ENCODE results near the gene GRIA4. TPM values are rescaled to one million over a fixed set of nuclear protein-coding genes. Genes with fewer than 3 reads are reported as not detected.

GRIA4 gene
- total and polyA plus RNA-seq, 2 donors (not counting 1 experiment from before 2014, with no cell fraction given), result 0.15 to 0.50 TPM

DNA sequence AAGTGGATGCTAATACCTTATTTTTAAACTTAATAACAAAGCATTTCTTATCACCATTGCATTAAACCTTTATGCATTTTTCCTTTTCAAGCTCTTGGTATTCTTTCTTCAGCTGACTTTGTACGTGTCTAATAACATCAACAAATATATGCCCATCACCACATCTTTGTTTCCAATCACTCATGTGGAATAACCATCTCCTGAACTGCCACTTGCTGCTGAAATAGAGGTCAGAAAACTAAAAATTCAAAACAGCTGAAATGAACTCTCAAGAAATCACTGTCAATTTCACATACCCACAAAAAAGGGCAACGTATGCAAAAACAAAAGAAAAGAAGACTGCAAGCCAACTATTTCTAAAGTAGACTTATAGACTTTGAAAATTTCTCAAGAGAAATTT lies 404.7 kb downstream of the GRIA4 start:
- TF ChIP-seq EZH2 (IDR thresholded peaks at IDR 0.05; ENCODE audit: low read length, missing control alignments), result no peak
- TF ChIP-seq, protein P1, sequence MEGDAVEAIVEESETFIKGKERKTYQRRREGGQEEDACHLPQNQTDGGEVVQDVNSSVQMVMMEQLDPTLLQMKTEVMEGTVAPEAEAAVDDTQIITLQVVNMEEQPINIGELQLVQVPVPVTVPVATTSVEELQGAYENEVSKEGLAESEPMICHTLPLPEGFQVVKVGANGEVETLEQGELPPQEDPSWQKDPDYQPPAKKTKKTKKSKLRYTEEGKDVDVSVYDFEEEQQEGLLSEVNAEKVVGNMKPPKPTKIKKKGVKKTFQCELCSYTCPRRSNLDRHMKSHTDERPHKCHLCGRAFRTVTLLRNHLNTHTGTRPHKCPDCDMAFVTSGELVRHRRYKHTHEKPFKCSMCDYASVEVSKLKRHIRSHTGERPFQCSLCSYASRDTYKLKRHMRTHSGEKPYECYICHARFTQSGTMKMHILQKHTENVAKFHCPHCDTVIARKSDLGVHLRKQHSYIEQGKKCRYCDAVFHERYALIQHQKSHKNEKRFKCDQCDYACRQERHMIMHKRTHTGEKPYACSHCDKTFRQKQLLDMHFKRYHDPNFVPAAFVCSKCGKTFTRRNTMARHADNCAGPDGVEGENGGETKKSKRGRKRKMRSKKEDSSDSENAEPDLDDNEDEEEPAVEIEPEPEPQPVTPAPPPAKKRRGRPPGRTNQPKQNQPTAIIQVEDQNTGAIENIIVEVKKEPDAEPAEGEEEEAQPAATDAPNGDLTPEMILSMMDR (conservative IDR thresholded peaks at IDR 0.05 in 1 of 2, IDR thresholded peaks at IDR 0.05 in 1 of 2; ENCODE audit: low read depth in 1 of 2, low read length in 2 of 2), result no peak
- H3K4me3 ChIP-seq (replicated peaks in 1 of 4; ENCODE audit: control extremely low read depth in 1 of 4, insufficient read depth in 1 of 4, low read depth in 3 of 4, low read length in 4 of 4), result no peak overlapping the region
- no peak overlapping the region for H2AFZ ChIP-seq (ENCODE audit: low read length)
- H3K27me3 ChIP-seq (ENCODE audit: control insufficient read depth, insufficient read depth, low read length), result no peaks in the 10 kb centered on the region
- no peaks in the 10 kb centered on the region for H3K9me3 ChIP-seq (ENCODE audit: control insufficient read depth, insufficient read depth, low read depth, low read length)
- no peak overlapping the region for H3K9ac ChIP-seq (ENCODE audit: insufficient read depth, low read length)
- no peak overlapping the region for H3K27ac ChIP-seq (ENCODE audit: insufficient read depth, low read length)
- no peaks in the 10 kb centered on the region for H4K20me1 ChIP-seq (ENCODE audit: control insufficient read depth, extremely low read depth, insufficient read depth, low read length)
- DNase-seq (ENCODE audit: low read depth in 2 of 2), result no peak
- H3K36me3 ChIP-seq (ENCODE audit: control insufficient read depth, insufficient read depth, low read length), result peaks cover 1% of the 10 kb centered on the region
- no peak overlapping the region for H3K4me2 ChIP-seq (ENCODE audit: extremely low read depth, insufficient read depth, low read length)
- H3K79me2 ChIP-seq (ENCODE audit: control insufficient read depth, insufficient read depth, low read length), result peaks cover 20% of the 10 kb centered on the region
- no peaks in the 10 kb centered on the region for H3K4me1 ChIP-seq (ENCODE audit: control insufficient read depth, extremely low read depth, insufficient read depth, low read length)

DNA sequence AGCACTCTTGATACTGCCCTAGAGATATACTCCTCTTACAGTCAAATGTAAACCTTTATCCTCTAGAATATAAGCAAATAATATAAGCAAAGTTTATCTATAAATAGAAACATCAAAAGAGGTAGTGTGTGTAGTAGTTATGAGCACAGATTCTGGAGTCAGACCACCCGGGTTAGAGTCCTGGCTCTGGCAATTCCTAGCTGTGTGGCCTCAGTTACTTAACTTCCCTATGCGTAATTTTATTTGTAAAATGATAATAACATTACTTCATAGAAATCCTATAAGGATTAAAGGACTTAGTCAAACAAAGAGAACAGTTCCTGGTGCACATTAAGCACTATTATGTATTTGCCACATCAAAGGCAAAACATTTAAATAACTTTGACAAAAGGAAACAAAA lies 405.2 kb downstream of the GRIA4 start:
- no peaks in the 10 kb centered on the region for H3K27me3 ChIP-seq (ENCODE audit: control insufficient read depth, insufficient read depth, low read length)
- H4K20me1 ChIP-seq (ENCODE audit: control insufficient read depth, extremely low read depth, insufficient read depth, low read length), result no peaks in the 10 kb centered on the region
- H3K4me3 ChIP-seq (replicated peaks in 1 of 4; ENCODE audit: control extremely low read depth in 1 of 4, insufficient read depth in 1 of 4, low read depth in 3 of 4, low read length in 4 of 4), result no peak overlapping the region
- TF ChIP-seq EZH2 (IDR thresholded peaks at IDR 0.05; ENCODE audit: low read length, missing control alignments), result no peak
- TF ChIP-seq, protein P1 (conservative IDR thresholded peaks at IDR 0.05 in 1 of 2, IDR thresholded peaks at IDR 0.05 in 1 of 2; ENCODE audit: low read depth in 1 of 2, low read length in 2 of 2), result no peak
- H3K27ac ChIP-seq (ENCODE audit: insufficient read depth, low read length), result no peak overlapping the region
- H3K79me2 ChIP-seq (ENCODE audit: control insufficient read depth, insufficient read depth, low read length), result peaks cover 20% of the 10 kb centered on the region
- no peaks in the 10 kb centered on the region for H3K9me3 ChIP-seq (ENCODE audit: control insufficient read depth, insufficient read depth, low read depth, low read length)
- no peak overlapping the region for H3K9ac ChIP-seq (ENCODE audit: insufficient read depth, low read length)
- H2AFZ ChIP-seq (ENCODE audit: low read length), result no peak overlapping the region
- H3K4me2 ChIP-seq (ENCODE audit: extremely low read depth, insufficient read depth, low read length), result no peak overlapping the region
- no peak for DNase-seq (ENCODE audit: low read depth in 2 of 2)
- peaks cover 1% of the 10 kb centered on the region for H3K36me3 ChIP-seq (ENCODE audit: control insufficient read depth, insufficient read depth, low read length)
- H3K4me1 ChIP-seq (ENCODE audit: control insufficient read depth, extremely low read depth, insufficient read depth, low read length), result no peaks in the 10 kb centered on the region

DNA sequence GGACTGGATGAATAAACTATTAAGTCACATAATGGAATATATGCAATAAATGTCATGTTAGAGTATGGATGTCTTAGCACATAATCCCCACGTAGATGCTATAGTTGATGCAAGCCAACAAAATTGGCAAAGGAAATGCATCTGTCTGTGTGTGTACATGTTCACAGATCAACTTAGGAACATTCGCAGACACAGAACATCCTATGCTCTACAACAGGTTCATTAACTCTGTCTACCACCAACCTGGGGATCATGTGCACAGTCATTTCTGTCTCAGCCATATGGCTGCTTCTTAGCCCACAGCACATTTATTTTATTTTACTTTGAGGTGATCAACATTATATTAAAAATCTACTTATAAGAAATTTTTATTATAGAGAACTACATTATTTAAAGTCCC lies 407.2 kb downstream of the GRIA4 start:
- H3K36me3 ChIP-seq (ENCODE audit: control insufficient read depth, insufficient read depth, low read length), result no peaks in the 10 kb centered on the region
- H3K4me2 ChIP-seq (ENCODE audit: extremely low read depth, insufficient read depth, low read length), result no peak overlapping the region
- TF ChIP-seq, protein P1 (conservative IDR thresholded peaks at IDR 0.05 in 1 of 2, IDR thresholded peaks at IDR 0.05 in 1 of 2; ENCODE audit: low read depth in 1 of 2, low read length in 2 of 2), result no peak
- no peak for TF ChIP-seq EZH2 (IDR thresholded peaks at IDR 0.05; ENCODE audit: low read length, missing control alignments)
- H3K79me2 ChIP-seq (ENCODE audit: control insufficient read depth, insufficient read depth, low read length), result peaks cover 31% of the 10 kb centered on the region
- DNase-seq (ENCODE audit: low read depth in 2 of 2), result no peak
- H3K4me3 ChIP-seq (replicated peaks in 1 of 4; ENCODE audit: control extremely low read depth in 1 of 4, insufficient read depth in 1 of 4, low read depth in 3 of 4, low read length in 4 of 4), result no peak overlapping the region
- no peaks in the 10 kb centered on the region for H4K20me1 ChIP-seq (ENCODE audit: control insufficient read depth, extremely low read depth, insufficient read depth, low read length)
- H3K27me3 ChIP-seq (ENCODE audit: control insufficient read depth, insufficient read depth, low read length), result no peaks in the 10 kb centered on the region
- H3K9me3 ChIP-seq (ENCODE audit: control insufficient read depth, insufficient read depth, low read depth, low read length), result no peaks in the 10 kb centered on the region
- no peak overlapping the region for H3K27ac ChIP-seq (ENCODE audit: insufficient read depth, low read length)
- no peak overlapping the region for H2AFZ ChIP-seq (ENCODE audit: low read length)
- H3K9ac ChIP-seq (ENCODE audit: insufficient read depth, low read length), result no peak overlapping the region
- no peaks in the 10 kb centered on the region for H3K4me1 ChIP-seq (ENCODE audit: control insufficient read depth, extremely low read depth, insufficient read depth, low read length)

Measured in fibroblast of lung (primary cell).